ENCODE results near the gene ISOC1.

ISOC1 gene
- 13.1 reads per million, percentile 37 among the genes with 10 or more reads in this experiment for total RNA-seq

DNA sequence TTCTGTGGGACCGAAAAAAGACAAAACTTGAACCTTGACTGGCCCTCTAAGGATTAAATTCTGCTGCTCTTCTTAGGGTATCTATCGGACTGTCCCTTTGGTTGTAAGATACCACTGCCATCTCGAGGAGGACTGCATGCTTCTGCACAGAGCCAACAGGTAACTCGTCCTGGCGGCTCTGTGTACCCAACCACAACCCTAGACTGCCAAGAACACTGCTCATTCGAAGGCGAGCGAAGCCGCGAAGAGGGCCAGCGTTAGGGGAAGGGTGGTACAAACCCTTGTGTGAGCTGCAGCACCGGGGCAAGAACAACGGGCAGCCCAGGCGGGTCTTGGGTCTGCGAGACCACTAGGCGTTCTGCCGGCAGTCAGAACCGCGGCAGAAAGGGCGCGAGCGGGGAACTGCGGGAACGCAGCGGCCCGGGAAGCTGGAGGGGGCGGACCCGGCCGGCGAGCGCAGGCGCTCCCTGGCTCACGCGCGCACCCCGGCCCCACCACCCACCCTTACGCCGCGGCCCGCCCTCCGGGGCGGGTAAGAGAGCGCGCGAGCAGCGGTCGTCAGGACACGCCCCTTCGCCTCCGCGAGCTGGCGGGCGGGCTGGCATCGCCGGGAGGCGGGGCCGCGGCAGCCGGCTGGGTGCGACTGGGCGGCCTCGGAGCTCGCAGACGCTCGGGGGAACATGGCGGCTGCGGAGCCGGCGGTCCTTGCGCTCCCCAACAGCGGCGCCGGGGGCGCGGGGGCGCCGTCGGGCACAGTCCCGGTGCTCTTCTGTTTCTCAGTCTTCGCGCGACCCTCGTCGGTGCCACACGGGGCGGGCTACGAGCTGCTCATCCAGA, at the start of gene ISOC1:
Gene ISOC1 (plus strand): TSS at position 663 of the 837 bp plus-strand sequence. CDS start 18 bp downstream, at position 681.
- peak; percentile 84 for DNase-seq

- no peak for DNase-seq
These were observed 48.4 kb upstream of the ISOC1 start for GRCh38 chr5:129046151-129046550.

DNA sequence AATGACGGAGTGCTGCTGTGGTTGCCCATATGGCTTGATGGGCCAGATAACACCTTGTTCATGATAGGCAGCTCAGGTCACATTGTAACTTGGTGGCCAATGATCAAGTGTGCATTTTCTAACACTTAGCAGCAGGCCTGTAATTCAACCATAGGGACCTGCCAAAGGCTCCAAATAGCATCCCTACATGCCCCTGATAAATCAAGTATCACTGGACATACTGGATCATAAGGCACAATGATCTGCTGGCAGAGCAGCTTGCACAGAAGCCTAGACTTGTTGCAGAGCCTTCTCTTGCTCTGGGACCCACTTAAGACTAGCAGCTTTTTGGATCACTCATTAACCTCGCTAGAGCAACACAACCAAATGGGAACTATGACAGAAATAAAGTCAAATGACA, 46.0 kb upstream of the ISOC1 start:
- DNase-seq: no peak

DNA sequence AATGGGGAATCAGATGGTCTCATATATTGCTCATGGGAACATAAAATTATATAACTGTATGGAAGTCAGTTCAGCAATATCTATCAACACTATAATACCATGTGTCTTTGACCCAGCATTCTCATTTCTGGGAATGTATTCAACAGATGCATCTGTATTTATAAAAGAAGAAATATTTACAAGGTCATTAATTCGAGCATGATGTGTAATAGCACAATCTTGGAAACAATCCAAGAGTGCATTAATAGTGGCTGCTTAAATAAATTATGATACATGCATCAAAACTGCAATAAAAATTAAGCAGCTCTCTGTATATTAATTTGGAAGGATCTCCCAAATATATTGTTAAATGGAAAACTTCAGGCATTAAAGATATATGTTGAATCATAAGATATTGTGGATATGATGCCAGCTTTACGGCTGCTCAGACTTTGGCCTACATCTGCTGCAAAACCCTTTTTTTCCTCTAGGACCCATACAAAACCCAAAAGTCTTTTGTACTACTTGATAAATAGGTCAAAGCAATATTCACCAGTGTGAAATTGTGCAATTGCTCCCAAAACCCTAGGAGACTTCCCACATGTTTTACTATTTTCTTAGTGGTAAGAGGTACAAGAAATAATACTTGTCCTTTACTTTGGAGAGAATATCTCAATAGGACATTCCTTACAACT, 45.3 kb upstream of the ISOC1 start:
- no peak for DNase-seq

- no peak for DNase-seq
These were observed 43.3 kb upstream of the ISOC1 start for GRCh38 chr5:129051283-129051682.

DNA sequence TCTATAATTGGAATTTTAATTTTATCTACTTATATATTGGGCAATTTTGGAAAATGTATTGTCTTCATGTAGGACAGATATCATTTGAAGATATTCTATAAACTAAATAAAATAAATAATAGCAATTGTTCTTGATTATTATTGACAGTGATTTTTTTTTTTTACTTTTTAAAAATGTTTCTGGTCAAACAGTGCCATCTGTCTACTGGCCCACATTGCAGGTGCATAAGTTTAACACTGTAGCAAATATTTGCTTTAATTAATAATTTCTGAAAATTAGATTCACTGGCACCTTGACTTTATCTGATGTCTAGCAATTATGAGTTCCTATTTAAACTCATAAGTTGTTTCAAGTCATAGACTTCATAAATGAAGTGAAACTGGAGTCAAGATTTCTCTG, 41.1 kb upstream of the ISOC1 start:
- no peak for DNase-seq

- DNase-seq: no peak
These were observed 37.2 kb upstream of the ISOC1 start for GRCh38 chr5:129057329-129057728.

- no peak for DNase-seq
These were observed 32.7 kb upstream of the ISOC1 start for GRCh38 chr5:129061849-129062248.

GRCh38 chr5:129063483-129064113, 31.0 kb upstream of the ISOC1 start:
- no peak for DNase-seq

- DNase-seq: no peak
These were observed 28.8 kb upstream of the ISOC1 start for GRCh38 chr5:129065721-129066120.

GRCh38 chr5:129067745-129068144, 26.8 kb upstream of the ISOC1 start:
- no peak for DNase-seq

- DNase-seq: no peak
These were observed 25.3 kb upstream of the ISOC1 start for GRCh38 chr5:129069292-129069691.

DNA sequence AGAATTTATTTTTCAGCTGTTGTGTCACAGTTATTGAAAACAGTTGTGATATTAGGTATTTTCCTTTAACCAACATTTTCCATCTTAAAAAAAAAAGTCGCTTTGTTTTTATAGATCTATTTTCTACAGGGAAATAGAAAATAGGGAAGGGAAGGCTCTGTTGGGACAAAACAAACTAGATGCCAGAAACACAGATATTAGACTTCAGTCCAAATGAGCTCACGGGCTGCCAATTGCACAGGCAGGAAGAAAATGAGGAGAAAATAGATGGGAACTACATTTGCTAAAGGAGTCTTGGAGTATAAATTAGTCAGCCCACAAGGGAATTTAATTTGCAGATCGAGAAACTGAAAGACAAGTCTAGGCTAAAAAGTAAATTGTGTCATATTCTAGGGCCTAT, 21.4 kb upstream of the ISOC1 start:
- no peak for DNase-seq

GRCh38 chr5:129074903-129075302, 19.6 kb upstream of the ISOC1 start:
- DNase-seq: no peak

DNA sequence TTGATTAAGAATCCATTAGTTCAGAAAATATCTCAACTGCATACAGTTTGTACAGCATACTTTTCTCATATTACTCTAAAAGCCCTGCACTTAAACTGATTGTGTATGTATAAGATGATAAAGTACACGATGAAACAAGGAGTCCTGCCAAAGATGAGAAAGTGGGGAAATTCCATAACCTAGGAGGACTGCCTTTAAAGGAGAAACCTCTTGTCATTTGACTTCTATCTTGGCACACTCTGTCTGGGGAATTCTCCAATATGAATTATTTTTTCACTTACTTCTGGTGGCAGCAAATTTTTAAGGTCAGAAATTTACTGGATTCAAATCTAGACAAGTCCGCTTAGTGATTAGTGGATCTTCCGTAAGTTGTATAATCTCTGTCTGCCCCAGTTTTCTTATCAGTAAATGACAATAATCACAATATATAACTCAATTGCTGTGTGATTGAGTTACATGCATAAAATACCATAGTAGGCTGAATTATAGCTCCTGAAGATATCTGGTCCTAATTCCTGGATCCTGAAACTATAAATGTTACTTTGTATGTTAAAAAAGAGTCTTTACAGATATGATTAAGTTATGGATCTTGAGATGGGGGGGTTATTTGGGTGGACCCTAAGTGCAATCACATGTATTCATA, 17.0 kb upstream of the ISOC1 start:
- DNase-seq: no peak

GRCh38 chr5:129078247-129078646, 16.3 kb upstream of the ISOC1 start:
- DNase-seq: no peak

DNA sequence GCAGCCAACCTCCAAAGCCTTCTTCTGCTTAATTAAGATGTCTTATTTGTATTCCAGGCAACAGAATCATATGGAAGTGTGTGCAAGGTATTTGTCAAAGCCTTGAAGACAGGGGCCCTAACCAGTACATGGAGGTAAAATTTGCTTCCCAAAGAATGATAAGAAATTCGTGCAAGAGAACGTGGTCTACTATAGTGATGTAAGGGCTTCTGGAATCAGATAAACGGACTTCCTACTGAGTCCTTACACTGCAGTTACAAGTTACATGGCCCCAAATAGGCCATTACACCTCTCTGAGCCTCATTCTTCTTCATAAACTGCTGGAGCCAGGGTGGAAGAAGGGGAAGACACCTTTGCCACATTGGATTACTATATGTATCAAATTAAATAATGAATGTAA, 15.9 kb upstream of the ISOC1 start:
- DNase-seq: no peak

DNA sequence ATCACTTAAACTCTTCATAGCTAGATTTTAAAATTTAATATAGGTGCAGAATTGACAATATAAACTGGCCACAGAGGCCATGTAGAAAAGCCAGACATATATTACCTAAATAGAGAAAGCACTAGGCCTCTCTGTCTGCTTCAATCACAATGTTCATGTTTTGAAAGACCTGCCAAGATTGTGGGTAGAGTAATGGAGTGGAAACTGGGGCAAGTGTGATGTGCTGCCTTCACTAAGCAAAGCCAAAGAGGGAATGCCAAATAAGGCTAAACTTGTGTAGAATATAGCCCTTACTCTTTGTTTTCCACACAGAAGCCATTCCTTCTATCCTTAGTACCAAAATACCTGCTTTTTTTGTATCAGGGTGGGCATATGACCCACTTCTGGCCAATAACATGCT, 15.1 kb upstream of the ISOC1 start:
- DNase-seq: no peak

DNA sequence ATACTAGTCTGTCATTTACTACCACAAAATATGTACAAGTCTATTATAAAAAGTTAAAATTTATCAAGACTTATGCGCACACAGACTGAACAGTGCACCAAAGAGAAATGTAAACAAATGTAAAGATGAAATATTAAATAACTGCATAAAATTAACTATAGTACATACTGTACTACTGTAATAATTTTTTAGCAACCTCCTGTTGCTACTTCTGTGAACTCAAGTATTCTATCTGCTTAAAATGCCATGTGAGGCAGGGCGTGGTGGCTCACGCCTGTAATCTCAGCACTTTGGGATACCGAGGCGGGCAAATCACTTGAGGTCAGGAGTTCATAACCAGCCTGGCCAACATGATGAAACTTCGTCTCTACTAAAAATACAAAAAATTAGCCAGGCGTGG, 13.8 kb upstream of the ISOC1 start:
- no peak for DNase-seq

DNA sequence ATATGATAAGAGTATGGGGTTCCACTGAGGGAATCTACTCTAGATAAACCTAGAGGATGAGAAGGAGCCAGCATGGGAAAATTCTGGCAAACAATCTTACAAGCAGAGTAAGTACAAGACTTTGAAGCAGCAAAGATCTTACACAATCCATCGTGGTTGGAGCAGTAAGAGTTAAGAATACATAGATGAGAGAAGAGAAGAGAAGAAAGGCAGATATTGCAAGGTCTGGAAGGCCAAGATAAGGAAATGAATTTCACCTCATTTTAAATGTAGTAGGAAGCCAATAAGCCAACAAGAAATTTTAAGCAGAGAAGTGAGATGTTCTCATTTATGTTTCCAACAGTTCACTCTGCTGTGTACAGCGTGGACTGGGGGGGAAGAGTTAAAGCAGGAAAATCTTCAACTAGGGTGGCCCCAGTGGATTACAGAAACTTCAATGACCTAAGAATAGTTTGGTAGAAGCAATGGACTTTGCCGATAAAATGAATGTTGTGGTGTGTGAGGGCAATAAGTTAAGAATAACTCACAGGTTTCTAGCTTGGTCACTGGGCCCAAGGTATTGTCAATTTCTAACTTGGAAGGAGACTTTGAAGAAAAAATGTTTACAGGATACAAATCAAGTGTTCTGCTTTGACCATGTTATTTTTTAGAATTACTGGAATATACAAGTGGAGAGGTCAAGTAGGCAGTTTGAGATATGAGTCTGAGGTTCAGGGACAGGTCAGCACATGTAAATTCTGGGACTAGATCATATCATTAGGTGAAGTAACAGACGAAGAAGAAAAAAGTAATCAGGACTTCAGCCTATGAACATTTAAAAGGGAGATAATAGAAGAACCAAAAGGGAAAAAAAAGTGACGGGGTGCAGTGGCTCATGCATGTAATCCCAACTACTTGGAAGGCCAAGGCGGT, 12.1 kb upstream of the ISOC1 start:
- no peak for DNase-seq

- peak; percentile 27 for DNase-seq
These were observed 663 bp downstream of the ISOC1 start for GRCh38 chr5:129094924-129095899.

Data from effector CD4-positive, alpha-beta T cell (primary cell).